HL-60 (cell line): ENCODE data around the gene RAB8A.
A peak's percentile ranks its signal among the peaks of the same experiment; 100 is the strongest.

Experiments
- DNase-seq, 2 experiments: peaks; one replicate each; pipeline ENCODE4 v3.0.0-alpha.2; 2010 to 2020; ENCODE audit warnings: low read depth in 1 of 2, low spot score in 1 of 2
- H3K27ac ChIP-seq: fragments of 250-450 bp; sonication (Bioruptor Pico); replicated peaks from 2 replicates; pipeline ENCODE4 v1.5.1; 2020; ENCODE audit warnings: mild to moderate bottlenecking, moderate library complexity
- H3K27me3 ChIP-seq: fragments of 250-450 bp; sonication (Bioruptor Pico); 2 replicates; pipeline ENCODE4 v1.5.1; 2021; ENCODE audit warnings: mild to moderate bottlenecking, moderate library complexity; ENCODE audit not compliant: insufficient read depth, poor library complexity, severe bottlenecking
- H3K4me3 ChIP-seq: replicated peaks from 2 replicates; pipeline ENCODE4 v1.5.1; 2011; ENCODE audit warnings: mild to moderate bottlenecking, control low read depth, low read length; ENCODE audit not compliant: insufficient read depth
- GABPA ChIP-seq: IDR thresholded peaks from 2 replicates; pipeline ENCODE4 v1.6.1; 2012; ENCODE audit warnings: low read depth
- POLR2AphosphoS5 ChIP-seq: IDR thresholded peaks from 2 replicates; pipeline ENCODE4 v1.6.1; 2012; ENCODE audit warnings: low read depth
- SPI1 ChIP-seq: IDR thresholded peaks from 2 replicates; pipeline ENCODE4 v1.6.1; 2012; ENCODE audit warnings: low read depth, mild to moderate bottlenecking, borderline replicate concordance
- TF ChIP-seq, protein P1 (sequence below): IDR thresholded peaks from one replicate; pipeline ENCODE4 v1.5.1; 2011; ENCODE audit warnings: low read length, control low read depth, inconsistent platforms; ENCODE audit not compliant: insufficient read depth
- TF ChIP-seq, protein P2 (sequence below): IDR thresholded peaks from 2 replicates; pipeline ENCODE4 v1.6.1; 2012; ENCODE audit warnings: low read depth; ENCODE audit not compliant: insufficient replicate concordance

Gene RAB8A

DNA sequence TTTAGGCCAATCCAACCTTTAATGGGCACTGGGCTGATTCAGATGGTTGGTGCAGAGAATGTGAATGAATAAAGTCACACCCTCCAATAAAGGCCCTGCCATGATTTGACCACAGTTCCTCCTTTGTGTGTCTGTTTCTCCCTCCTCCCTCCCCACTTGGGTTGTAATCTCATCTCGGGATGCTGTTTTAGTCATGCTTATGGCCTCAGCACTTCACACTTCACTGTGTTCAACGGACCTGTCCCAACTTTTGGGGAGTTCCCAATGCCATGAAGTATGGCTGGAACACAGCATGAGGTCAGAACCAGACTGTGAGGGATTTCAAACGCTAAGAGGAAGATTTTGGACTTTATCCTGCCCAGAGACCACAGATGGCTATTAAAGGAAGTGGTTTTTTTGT, 5.6 kb upstream of the RAB8A start:
- TF ChIP-seq, protein P1, sequence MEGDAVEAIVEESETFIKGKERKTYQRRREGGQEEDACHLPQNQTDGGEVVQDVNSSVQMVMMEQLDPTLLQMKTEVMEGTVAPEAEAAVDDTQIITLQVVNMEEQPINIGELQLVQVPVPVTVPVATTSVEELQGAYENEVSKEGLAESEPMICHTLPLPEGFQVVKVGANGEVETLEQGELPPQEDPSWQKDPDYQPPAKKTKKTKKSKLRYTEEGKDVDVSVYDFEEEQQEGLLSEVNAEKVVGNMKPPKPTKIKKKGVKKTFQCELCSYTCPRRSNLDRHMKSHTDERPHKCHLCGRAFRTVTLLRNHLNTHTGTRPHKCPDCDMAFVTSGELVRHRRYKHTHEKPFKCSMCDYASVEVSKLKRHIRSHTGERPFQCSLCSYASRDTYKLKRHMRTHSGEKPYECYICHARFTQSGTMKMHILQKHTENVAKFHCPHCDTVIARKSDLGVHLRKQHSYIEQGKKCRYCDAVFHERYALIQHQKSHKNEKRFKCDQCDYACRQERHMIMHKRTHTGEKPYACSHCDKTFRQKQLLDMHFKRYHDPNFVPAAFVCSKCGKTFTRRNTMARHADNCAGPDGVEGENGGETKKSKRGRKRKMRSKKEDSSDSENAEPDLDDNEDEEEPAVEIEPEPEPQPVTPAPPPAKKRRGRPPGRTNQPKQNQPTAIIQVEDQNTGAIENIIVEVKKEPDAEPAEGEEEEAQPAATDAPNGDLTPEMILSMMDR, result no peak
- peak; percentile 19; the same call in 1 of the 2 replicates for TF ChIP-seq SPI1
- Histone ChIP-seq H3K4me3 (no peak overlapping the region), H3K27ac (no peak overlapping the region), H3K27me3 (no peaks in the 10 kb centered on the region)
- peak in 1 of 2 experiments; percentile 31 for DNase-seq

DNA sequence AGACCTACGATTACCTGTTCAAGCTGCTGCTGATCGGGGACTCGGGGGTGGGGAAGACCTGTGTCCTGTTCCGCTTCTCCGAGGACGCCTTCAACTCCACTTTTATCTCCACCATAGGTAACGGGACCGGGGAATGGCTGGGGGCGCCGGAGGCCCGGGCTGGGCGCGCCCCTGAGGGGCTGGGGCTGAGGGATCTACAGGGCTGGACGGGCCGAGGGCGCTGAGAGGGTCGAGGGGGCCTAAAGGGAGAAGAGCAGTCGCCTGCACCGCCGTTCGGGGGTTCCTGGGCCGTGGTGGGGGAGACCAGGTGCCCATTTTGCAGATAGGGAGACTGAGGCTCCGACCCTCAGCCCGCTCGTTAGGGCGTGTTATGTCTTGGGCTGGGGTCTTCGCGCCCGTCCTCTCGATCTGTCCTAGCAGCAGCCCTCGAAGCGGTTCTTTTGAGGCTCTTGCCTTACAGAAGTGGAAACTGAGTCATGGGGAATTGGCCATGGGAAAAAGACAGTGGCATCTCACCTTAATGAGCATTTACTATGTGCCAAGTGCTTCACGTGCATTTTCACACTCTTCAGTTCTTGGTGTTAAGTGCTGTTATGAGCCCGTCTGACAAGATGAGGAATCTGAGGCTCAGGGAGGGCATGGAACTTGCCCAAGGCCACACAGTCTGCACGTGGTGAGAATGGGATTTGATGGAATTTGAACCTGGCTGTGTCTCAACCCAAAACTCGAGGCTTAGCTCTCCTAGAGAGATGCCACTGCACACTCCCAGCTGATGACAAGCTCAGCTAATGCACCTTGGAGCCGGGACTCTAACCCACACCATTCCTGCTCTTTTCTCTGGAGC, 442 bp downstream of the RAB8A start:
- Histone ChIP-seq H3K4me3 (peak overlapping the region; percentile 86), H3K27ac (peak overlapping the region; percentile 92), H3K27me3 (no peaks in the 10 kb centered on the region)
- no peak for DNase-seq
- TF ChIP-seq SPI1 (no peak), POLR2AphosphoS5 (peak; percentile 50), GABPA (no peak)

DNA sequence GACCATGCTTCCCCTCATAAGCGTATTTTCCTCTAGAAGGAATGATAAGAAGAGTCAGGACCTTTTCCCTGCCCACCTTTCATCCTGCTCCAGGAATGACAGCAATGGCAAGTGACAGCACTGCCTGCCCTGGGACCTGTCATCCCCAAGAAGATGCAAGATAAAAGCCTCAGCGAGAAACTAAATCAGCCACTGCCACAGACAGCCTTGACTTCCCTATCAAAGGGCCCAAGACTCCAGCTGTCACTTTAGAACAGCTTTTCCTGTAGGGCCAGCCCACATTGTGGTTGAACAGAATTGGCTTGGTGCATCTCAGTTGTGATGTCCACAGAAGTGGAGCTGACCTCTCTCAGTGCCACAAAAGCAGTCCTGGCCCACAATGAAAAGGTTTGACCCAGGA, 1.1 kb downstream of the RAB8A start:
- H3K27ac ChIP-seq, result peak overlapping the region; percentile 92

DNA sequence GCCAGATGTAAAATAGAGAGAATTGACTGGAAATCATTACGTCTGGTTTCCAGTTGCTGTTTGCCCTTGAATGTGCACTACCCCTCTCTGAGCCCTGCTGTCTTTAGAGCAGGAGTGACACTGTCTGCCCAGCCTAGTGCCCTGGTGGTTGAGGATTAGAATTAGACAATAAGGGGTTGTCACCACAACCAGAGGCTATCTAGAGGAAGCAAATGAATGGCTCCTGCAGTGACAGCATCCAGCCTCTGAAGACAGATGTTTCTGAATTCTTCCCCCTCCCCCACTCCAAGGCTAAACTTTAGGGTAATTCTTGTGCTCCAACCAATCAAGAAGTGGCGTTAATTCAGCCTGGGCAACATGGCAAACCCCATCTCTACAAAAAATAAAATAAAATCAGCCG, 2.0 kb downstream of the RAB8A start:
- TF ChIP-seq, protein P1, result no peak
- TF ChIP-seq POLR2AphosphoS5 (0 out of 2 replicates have a peak, but pooled peaks have one; percentile 14), SPI1 (no peak)
- Histone ChIP-seq H3K27me3 (no peaks in the 10 kb centered on the region), H3K27ac (peak overlapping the region; percentile 92), H3K4me3 (peak overlapping the region; percentile 86)
- peak; percentile 65 to 72 for DNase-seq

More for the DNA sequence above, 1.1 kb downstream of the RAB8A start:
- TF ChIP-seq, protein P1, result no peak
- TF ChIP-seq GABPA, result no peak
- TF ChIP-seq, protein P2, sequence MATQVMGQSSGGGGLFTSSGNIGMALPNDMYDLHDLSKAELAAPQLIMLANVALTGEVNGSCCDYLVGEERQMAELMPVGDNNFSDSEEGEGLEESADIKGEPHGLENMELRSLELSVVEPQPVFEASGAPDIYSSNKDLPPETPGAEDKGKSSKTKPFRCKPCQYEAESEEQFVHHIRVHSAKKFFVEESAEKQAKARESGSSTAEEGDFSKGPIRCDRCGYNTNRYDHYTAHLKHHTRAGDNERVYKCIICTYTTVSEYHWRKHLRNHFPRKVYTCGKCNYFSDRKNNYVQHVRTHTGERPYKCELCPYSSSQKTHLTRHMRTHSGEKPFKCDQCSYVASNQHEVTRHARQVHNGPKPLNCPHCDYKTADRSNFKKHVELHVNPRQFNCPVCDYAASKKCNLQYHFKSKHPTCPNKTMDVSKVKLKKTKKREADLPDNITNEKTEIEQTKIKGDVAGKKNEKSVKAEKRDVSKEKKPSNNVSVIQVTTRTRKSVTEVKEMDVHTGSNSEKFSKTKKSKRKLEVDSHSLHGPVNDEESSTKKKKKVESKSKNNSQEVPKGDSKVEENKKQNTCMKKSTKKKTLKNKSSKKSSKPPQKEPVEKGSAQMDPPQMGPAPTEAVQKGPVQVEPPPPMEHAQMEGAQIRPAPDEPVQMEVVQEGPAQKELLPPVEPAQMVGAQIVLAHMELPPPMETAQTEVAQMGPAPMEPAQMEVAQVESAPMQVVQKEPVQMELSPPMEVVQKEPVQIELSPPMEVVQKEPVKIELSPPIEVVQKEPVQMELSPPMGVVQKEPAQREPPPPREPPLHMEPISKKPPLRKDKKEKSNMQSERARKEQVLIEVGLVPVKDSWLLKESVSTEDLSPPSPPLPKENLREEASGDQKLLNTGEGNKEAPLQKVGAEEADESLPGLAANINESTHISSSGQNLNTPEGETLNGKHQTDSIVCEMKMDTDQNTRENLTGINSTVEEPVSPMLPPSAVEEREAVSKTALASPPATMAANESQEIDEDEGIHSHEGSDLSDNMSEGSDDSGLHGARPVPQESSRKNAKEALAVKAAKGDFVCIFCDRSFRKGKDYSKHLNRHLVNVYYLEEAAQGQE, result no peak
- peak; percentile 50; the same call in 1 of the 2 replicates for TF ChIP-seq SPI1
- TF ChIP-seq POLR2AphosphoS5, result 0 out of 2 replicates have a peak, but pooled peaks have one; percentile 31
- no peaks in the 10 kb centered on the region for H3K27me3 ChIP-seq
- H3K4me3 ChIP-seq, result peak overlapping the region; percentile 86
- DNase-seq, result peak; percentile 51 to 72
